Vagina (tissue), 2 donors: ENCODE results near the gene PHKA2. TPM values are rescaled to one million over a fixed set of nuclear protein-coding genes. Genes with fewer than 3 reads are reported as not detected.

ENCODE experiments used
- DNase-seq, 2 donors: peaks; one replicate each; pipeline ENCODE4 v3.0.0-alpha.2; 2017; ENCODE audit errors: extremely low spot score in 2 of 2
- H3K27ac ChIP-seq: fragments of 200-600 bp; sonication (generic); one replicate; pipeline ENCODE4 v1.5.1; 2019
- H3K27me3 ChIP-seq: fragments of 200-600 bp; sonication (generic); one replicate; pipeline ENCODE4 v1.5.1; 2019
- H3K36me3 ChIP-seq, 2 donors: fragments of 200-600 bp; sonication (generic); one replicate each; pipeline ENCODE4 v1.5.1; 2017 to 2019
- H3K4me1 ChIP-seq: fragments of 200-600 bp; sonication (generic); one replicate; pipeline ENCODE4 v1.5.1; 2019
- H3K4me3 ChIP-seq, 2 donors: fragments of 200-600 bp; sonication (generic); 1 replicate in 1 of 2; 2 replicates in 1 of 2; pipeline ENCODE4 v1.5.1; 2016 to 2019
- H3K9me3 ChIP-seq: fragments of 200-600 bp; sonication (generic); one replicate; pipeline ENCODE4 v1.5.1; 2019
- POLR2A ChIP-seq, 2 donors: fragments of 450-650 bp; IDR thresholded peaks; one replicate each; pipeline ENCODE4 v1.6.1; 2017; ENCODE audit warnings: antibody characterized with exemption in 2 of 2, mild to moderate bottlenecking in 2 of 2, moderate library complexity in 2 of 2
- POLR2AphosphoS5 ChIP-seq, 2 donors: sonication (generic); formaldehyde crosslinking; IDR thresholded peaks; one replicate each; pipeline ENCODE4 v1.9.0; 2017; ENCODE audit warnings: antibody characterized with exemption in 2 of 2, mild to moderate bottlenecking in 2 of 2, low read depth in 1 of 2; ENCODE audit not compliant: insufficient read depth in 1 of 2
- intact Hi-C: fragments of 100-400 bp; cut with DNase I; formaldehyde crosslinking; loops from one replicate; pipeline ENCODE4 v1.15.1; 2023
- total RNA-seq: library from RNA; depleted of rRNA; stranded (reverse); fragments of >200 nt; gene quantifications from one replicate; pipeline ENCODE4 v1.2.3, GENCODE V29; 2016
- TF ChIP-seq, protein P1 (sequence below), 3 experiments: fragments of 450-650 bp in 2 of 3; fragments of 200-600 bp in 1 of 3; sonication (generic) in 1 of 3; IDR thresholded peaks; one replicate each; pipeline ENCODE4 v1.5.1; 2017 to 2019; ENCODE audit warnings: antibody characterized with exemption in 3 of 3, mild to moderate bottlenecking in 2 of 3, moderate library complexity in 2 of 3

The PHKA2 gene
- total RNA-seq, 1 donor from 2014 or later = 29.5 TPM

DNA sequence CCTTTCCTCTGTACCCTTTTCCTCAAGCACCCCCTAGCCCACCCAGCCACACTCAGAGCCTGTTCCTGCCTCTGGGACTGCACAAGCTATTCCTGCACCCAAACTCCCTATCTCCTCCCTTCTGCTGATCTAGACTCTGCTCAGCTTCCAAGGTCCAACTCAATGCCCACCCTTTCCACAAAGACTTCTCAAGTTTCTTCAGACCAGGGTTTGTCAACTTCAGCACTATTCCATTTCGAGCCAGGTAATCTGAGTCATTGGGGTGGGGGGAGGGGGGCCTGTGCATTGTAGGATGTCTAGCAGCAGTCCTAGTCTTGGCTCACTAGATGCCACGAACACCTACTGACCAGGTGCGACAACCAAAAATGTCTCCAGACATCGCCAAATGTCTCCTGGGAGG lies 37.3 kb downstream of the PHKA2 start:
- DNase-seq = no peak
- TF ChIP-seq POLR2AphosphoS5 (IDR thresholded peaks at IDR 0.05; ENCODE audit: insufficient read depth in 1 of 2, low read depth in 1 of 2) = no peak
- TF ChIP-seq, protein P1, sequence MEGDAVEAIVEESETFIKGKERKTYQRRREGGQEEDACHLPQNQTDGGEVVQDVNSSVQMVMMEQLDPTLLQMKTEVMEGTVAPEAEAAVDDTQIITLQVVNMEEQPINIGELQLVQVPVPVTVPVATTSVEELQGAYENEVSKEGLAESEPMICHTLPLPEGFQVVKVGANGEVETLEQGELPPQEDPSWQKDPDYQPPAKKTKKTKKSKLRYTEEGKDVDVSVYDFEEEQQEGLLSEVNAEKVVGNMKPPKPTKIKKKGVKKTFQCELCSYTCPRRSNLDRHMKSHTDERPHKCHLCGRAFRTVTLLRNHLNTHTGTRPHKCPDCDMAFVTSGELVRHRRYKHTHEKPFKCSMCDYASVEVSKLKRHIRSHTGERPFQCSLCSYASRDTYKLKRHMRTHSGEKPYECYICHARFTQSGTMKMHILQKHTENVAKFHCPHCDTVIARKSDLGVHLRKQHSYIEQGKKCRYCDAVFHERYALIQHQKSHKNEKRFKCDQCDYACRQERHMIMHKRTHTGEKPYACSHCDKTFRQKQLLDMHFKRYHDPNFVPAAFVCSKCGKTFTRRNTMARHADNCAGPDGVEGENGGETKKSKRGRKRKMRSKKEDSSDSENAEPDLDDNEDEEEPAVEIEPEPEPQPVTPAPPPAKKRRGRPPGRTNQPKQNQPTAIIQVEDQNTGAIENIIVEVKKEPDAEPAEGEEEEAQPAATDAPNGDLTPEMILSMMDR (IDR thresholded peaks at IDR 0.05) = no peak
- TF ChIP-seq POLR2A (IDR thresholded peaks at IDR 0.05) = no peak
- no peaks in the 10 kb centered on the region for H3K36me3 ChIP-seq
- no peak overlapping the region for H3K27ac ChIP-seq
- H3K4me3 ChIP-seq = no peak overlapping the region
- H3K27me3 ChIP-seq = no peaks in the 10 kb centered on the region
- intact Hi-C loops = no loop called here
- no peaks in the 10 kb centered on the region for H3K4me1 ChIP-seq
- no peaks in the 10 kb centered on the region for H3K9me3 ChIP-seq

DNA sequence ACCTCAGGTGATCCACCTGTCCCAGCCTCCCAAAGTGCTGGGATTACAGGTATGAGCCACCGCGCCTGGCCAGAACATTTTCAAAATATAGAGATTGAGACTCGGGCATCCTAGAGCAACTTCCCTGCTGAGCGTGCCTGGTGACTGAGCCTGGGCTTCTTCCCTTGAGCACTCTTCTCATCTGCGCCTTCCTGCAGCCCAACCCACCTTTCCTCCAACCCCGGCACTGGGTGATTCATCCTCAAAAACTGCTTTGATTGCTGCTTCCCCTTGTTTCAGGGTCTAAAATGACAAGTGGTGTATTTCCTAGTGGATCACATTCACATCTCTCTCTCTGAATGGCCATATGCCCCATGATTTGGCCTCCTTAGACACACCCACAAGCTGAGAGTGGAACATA lies 37.8 kb downstream of the PHKA2 start:
- Histone ChIP-seq H3K4me1 (no peaks in the 10 kb centered on the region), H3K27ac (no peak overlapping the region), H3K36me3 (peaks cover 0 to 2% of the 10 kb centered on the region in 2 donors), H3K4me3 (no peak overlapping the region), H3K27me3 (no peaks in the 10 kb centered on the region), H3K9me3 (no peaks in the 10 kb centered on the region)
- intact Hi-C loops = no loop called here
- no peak for DNase-seq
- TF ChIP-seq, protein P1 (IDR thresholded peaks at IDR 0.05) = no peak
- no peak for TF ChIP-seq POLR2AphosphoS5 (IDR thresholded peaks at IDR 0.05; ENCODE audit: insufficient read depth in 1 of 2, low read depth in 1 of 2)
- TF ChIP-seq POLR2A (IDR thresholded peaks at IDR 0.05) = no peak

DNA sequence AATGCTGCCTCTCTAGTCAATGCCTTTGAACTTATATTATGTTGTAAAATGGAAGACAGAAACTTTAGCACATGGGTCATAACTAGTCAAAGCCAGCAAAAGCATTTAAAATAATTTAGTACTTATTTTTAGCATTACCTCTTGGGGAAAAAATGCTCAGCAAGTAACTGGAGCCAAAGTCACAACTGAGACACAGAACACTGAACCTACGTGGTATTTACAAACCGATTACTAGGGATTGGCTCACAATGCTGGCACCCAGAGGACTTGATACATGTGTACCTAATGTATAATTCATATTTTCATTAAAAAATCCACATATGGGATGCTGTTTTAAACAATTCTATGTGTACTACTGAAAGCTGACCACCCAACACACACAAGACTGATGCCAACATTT lies 38.4 kb downstream of the PHKA2 start:
- no peaks in the 10 kb centered on the region for H3K27me3 ChIP-seq
- no peaks in the 10 kb centered on the region for H3K4me1 ChIP-seq
- no peak overlapping the region for H3K4me3 ChIP-seq
- DNase-seq = no peak
- no peaks in the 10 kb centered on the region for H3K9me3 ChIP-seq
- H3K27ac ChIP-seq = no peak overlapping the region
- intact Hi-C loops = no loop called here
- peaks cover 0 to 5% of the 10 kb centered on the region in 2 donors for H3K36me3 ChIP-seq
- TF ChIP-seq POLR2A (IDR thresholded peaks at IDR 0.05) (no peak), POLR2AphosphoS5 (IDR thresholded peaks at IDR 0.05; ENCODE audit: insufficient read depth in 1 of 2, low read depth in 1 of 2) (no peak)
- TF ChIP-seq, protein P1 (IDR thresholded peaks at IDR 0.05) = no peak

DNA sequence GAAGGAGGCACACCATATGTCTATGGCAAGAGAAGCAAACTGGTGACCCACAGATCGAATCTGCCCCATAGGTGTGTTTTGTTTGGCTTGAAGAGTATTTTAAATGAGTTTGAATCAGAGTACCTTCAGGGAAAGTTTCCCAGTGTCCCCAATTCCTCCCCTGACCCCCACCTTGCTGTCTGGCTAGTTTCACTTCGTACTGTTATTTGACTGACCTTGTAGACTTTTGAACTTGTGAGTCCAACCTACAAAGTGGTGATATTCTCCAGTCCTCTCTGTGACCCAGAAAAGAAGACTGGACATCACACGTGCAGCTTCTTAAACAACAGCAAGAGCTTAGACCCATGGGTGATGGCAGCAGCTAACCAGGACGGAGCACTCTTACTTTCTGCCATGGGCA lies 39.4 kb downstream of the PHKA2 start:
- no peak for TF ChIP-seq POLR2A (IDR thresholded peaks at IDR 0.05)
- TF ChIP-seq, protein P1 (IDR thresholded peaks at IDR 0.05) = no peak
- TF ChIP-seq POLR2AphosphoS5 (IDR thresholded peaks at IDR 0.05; ENCODE audit: insufficient read depth in 1 of 2, low read depth in 1 of 2) = no peak
- Histone ChIP-seq H3K27ac (no peak overlapping the region), H3K27me3 (no peaks in the 10 kb centered on the region), H3K4me3 (no peak overlapping the region), H3K36me3 (peaks cover 0 to 5% of the 10 kb centered on the region in 2 donors), H3K9me3 (no peaks in the 10 kb centered on the region), H3K4me1 (no peaks in the 10 kb centered on the region)
- intact Hi-C loops = no loop called here
- no peak for DNase-seq

DNA sequence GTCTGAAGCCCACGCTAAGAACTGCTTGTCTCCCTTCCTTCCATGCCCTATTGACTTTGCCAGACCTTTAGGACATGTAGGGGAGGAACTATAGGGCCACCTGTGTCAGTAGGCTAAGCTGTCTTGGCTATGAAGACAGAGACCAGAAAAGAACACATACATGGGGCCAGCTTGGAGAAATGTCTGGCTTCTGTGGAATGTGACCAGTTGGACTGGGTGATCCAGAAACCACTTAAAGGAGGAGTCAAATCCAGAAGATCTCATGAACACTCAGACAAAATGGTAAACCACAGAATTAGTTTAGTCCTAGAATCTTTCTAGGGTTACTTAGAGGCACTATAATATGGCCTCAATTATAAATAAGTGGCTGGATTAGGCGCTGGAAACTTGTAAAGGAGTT lies 42.0 kb downstream of the PHKA2 start:
- no peaks in the 10 kb centered on the region for H3K27me3 ChIP-seq
- H3K27ac ChIP-seq = no peak overlapping the region
- no peak for DNase-seq
- H3K9me3 ChIP-seq = no peaks in the 10 kb centered on the region
- intact Hi-C loops = no loop called here
- no peak for TF ChIP-seq POLR2AphosphoS5 (IDR thresholded peaks at IDR 0.05; ENCODE audit: insufficient read depth in 1 of 2, low read depth in 1 of 2)
- TF ChIP-seq, protein P1 (IDR thresholded peaks at IDR 0.05) = no peak
- TF ChIP-seq POLR2A (IDR thresholded peaks at IDR 0.05) = no peak
- H3K4me1 ChIP-seq = no peaks in the 10 kb centered on the region
- no peak overlapping the region for H3K4me3 ChIP-seq
- H3K36me3 ChIP-seq = peaks cover 0 to 5% of the 10 kb centered on the region in 2 donors
